Common myeloid progenitor, CD34-positive (primary cell): ENCODE measurements around the gene ANTXR2.
A peak's percentile ranks its signal among the peaks of the same experiment; 100 is the strongest.

ENCODE experiments used
- CTCF ChIA-PET: fragments of 350-600 bp; sonication (Branson Sonifier 250); formaldehyde crosslinking; loops from one replicate; lab custom pipeline; 2021; ENCODE audit warnings: antibody characterized with exemption; lab: Charles Lee
- POLR2A ChIA-PET: fragments of 350-600 bp; sonication (Branson Sonifier 250); formaldehyde crosslinking; loops from one replicate; lab custom pipeline; 2021; ENCODE audit warnings: antibody characterized with exemption; lab: Charles Lee
- DNase-seq, 3 donors: peaks; one replicate each; pipeline versions ENCODE4 v3.0.0 to v3.0.0-alpha.2; 2013
- H3K27ac ChIP-seq, 2 experiments: 1 replicate in 1 of 2; 2 replicates in 1 of 2; pipeline ENCODE4 v1.7.0; 2013; ENCODE audit warnings: inconsistent platforms in 2 of 2, low read length in 2 of 2, mild to moderate bottlenecking in 2 of 2, low read depth in 1 of 2, moderate library complexity in 1 of 2; ENCODE audit not compliant: severe bottlenecking in 2 of 2, insufficient read depth in 1 of 2, poor library complexity in 1 of 2
- H3K27me3 ChIP-seq, 5 experiments: replicated peaks in 2 of 5; 1 replicate in 3 of 5; 2 replicates in 2 of 5; pipeline versions ENCODE4 v1.6.1 to v1.7.0; 2013; ENCODE audit warnings: low read length in 4 of 5, mild to moderate bottlenecking in 2 of 5, moderate library complexity in 2 of 5, inconsistent platforms in 1 of 5; ENCODE audit not compliant: insufficient read depth in 5 of 5, control insufficient read depth in 4 of 5
- H3K36me3 ChIP-seq, 4 experiments: 1 replicate in 2 of 4; 2 replicates in 2 of 4; pipeline versions ENCODE4 v1.6.1 to v1.7.0; 2013; ENCODE audit warnings: low read length in 3 of 4, control low read depth in 1 of 4, mild to moderate bottlenecking in 1 of 4; ENCODE audit not compliant: control insufficient read depth in 4 of 4, insufficient read depth in 4 of 4
- H3K4me1 ChIP-seq, 4 experiments: 1 replicate in 3 of 4; 2 replicates in 1 of 4; pipeline versions ENCODE4 v1.6.1 to v1.7.1; 2013; ENCODE audit warnings: low read length in 3 of 4, mild to moderate bottlenecking in 3 of 4, control low read depth in 1 of 4, inconsistent platforms in 1 of 4, moderate library complexity in 1 of 4; ENCODE audit not compliant: control insufficient read depth in 4 of 4, insufficient read depth in 4 of 4; ENCODE audit errors: control extremely low read depth in 1 of 4
- H3K4me3 ChIP-seq, 7 experiments: 1 replicate in 4 of 7; 2 replicates in 3 of 7; pipeline versions ENCODE4 v1.5.1 to v1.7.0; 2013; ENCODE audit warnings: mild to moderate bottlenecking in 7 of 7, low read length in 6 of 7, moderate library complexity in 6 of 7, inconsistent platforms in 2 of 7, low read depth in 2 of 7, control low read depth in 1 of 7; ENCODE audit not compliant: insufficient read depth in 4 of 7, control insufficient read depth in 1 of 7; ENCODE audit errors: extremely low read depth in 1 of 7
- H3K9me3 ChIP-seq, 5 experiments: 1 replicate in 4 of 5; 2 replicates in 1 of 5; pipeline versions ENCODE4 v1.6.1 to v1.7.1; 2013; ENCODE audit warnings: low read length in 4 of 5, mild to moderate bottlenecking in 2 of 5, inconsistent platforms in 1 of 5, low read depth in 1 of 5, moderate library complexity in 1 of 5; ENCODE audit not compliant: control insufficient read depth in 4 of 5, insufficient read depth in 2 of 5; ENCODE audit errors: control extremely low read depth in 1 of 5
- WGBS: methylation state at CpG from one replicate; pipeline ENCODE4 v1.1.5; 2013; ENCODE audit not compliant: insufficient coverage; 5-methylcytosine and 5-hydroxymethylcytosine counted together

ANTXR2 gene

GRCh38 chr4:80072228-80072743, 743 bp downstream of the ANTXR2 start:
- no peaks in the 10 kb centered on the region for H3K27me3 ChIP-seq
- ChIA-PET CTCF (interaction anchor here (0.8 to 3.9 kb wide), 9 partner anchors 9 to 112 kb away, joined by 3 to 16 read pairs (median 5); no protein-coding TSS in a partner anchor), POLR2A (interaction anchor here (0.9 to 1.7 kb wide), 5 partner anchors 14 to 115 kb away, joined by 3 to 5 read pairs (median 3); no protein-coding TSS in a partner anchor)
- H3K4me1 ChIP-seq: peaks cover 38 to 69% (median 51%) of the 10 kb centered on the region in 4 experiments
- DNase-seq: peak; percentile 25 to 57 (median 38)
- H3K4me3 ChIP-seq: peak overlapping the region; percentile 87 to 98 (median 95)
- H3K9me3 ChIP-seq: no peaks in the 10 kb centered on the region
- 0% methylated on average over 14 of the region's 37 CpGs for WGBS
- H3K27ac ChIP-seq: peak overlapping the region; percentile 92 to 95
- peaks cover 5 to 17% (median 11%) of the 10 kb centered on the region in 4 experiments for H3K36me3 ChIP-seq

GRCh38 chr4:80071604-80072227, 1.3 kb downstream of the ANTXR2 start:
- DNase-seq: peak in 1 of 3 donors; percentile 26
- POLR2A ChIA-PET: interaction anchor here (1.7 kb wide), 3 partner anchors 14 to 114 kb away, joined by 3 to 5 read pairs (median 5); no protein-coding TSS in a partner anchor
- H3K36me3 ChIP-seq: peaks cover 5 to 21% (median 15%) of the 10 kb centered on the region in 4 experiments
- peaks cover 36 to 63% (median 49%) of the 10 kb centered on the region in 4 experiments for H3K4me1 ChIP-seq
- H3K27me3 ChIP-seq: no peaks in the 10 kb centered on the region
- CTCF ChIA-PET: interaction anchor here (0.9 to 3.9 kb wide), 5 partner anchors 10 to 113 kb away, joined by 3 to 16 read pairs (median 5); no protein-coding TSS in a partner anchor
- H3K4me3 ChIP-seq: peak overlapping the region; percentile 87 to 98 (median 95)
- H3K27ac ChIP-seq: peak overlapping the region; percentile 92 to 95
- H3K9me3 ChIP-seq: no peaks in the 10 kb centered on the region
- WGBS: 2% methylated on average over 10 of the region's 15 CpGs

- no peak for DNase-seq
- Histone ChIP-seq H3K36me3 (peaks cover 5 to 28% (median 17%) of the 10 kb centered on the region in 4 experiments), H3K4me1 (peaks cover 30 to 56% (median 42%) of the 10 kb centered on the region in 4 experiments), H3K27ac (peak overlapping the region; percentile 92 to 95), H3K9me3 (no peaks in the 10 kb centered on the region), H3K4me3 (peak overlapping the region in 6 of 7 experiments; percentile 87 to 98 (median 96)), H3K27me3 (no peaks in the 10 kb centered on the region)
- CTCF ChIA-PET: interaction anchor here (0.9 to 3.9 kb wide), 4 partner anchors 11 to 112 kb away, joined by 3 to 16 read pairs (median 6); no protein-coding TSS in a partner anchor
- 41% methylated on average over 3 of the region's 6 CpGs for WGBS
- POLR2A ChIA-PET: interaction anchor here (1.7 kb wide), 1 partner anchor 115 kb away, joined by 5 read pairs; no protein-coding TSS in a partner anchor
Measured at GRCh38 chr4:80070880-80071603, 2.0 kb downstream of the ANTXR2 start.

DNA sequence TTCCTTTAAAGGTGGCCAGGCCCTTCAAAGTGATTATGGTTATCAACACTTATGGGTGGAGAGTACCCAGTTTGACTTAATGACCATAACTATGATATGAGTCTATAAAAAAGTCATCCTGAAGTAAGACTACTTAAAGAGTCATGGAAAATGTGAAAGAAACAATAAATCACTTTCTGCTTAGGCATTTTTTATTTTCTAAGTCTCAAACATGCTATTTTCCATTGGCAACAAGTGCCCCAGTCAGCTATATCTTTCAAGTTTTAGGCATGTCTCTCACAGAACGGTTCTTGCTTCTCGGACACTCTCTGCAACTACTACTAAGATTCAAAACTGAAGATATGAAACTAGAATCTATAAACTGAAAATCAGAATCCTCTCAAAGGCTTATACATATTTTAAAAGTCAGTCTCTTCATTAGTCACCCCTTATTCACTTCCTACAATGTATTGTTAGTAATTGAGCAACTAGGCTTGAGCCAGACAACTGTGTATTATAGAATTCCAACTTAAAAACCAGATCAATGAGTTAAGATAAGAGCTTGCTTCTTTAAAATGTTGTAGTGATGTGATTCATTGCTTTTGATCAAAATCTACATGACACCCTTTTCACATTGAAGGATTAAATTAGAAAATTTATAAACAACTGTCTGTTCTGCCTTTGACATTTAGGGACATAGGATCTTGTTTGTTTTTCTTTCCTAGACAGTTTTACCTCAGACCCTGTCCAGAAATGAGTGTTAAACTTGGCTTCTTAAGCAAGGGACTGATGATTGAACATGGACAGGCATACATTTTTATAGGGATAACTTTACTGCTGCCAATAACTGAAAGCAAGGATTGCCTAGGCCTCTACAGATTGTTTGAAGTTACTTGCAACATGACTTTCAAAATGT, 2.9 kb downstream of the ANTXR2 start:
- H3K27me3 ChIP-seq: no peaks in the 10 kb centered on the region
- peak overlapping the region in 1 of 2 experiments; percentile 95 for H3K27ac ChIP-seq
- H3K36me3 ChIP-seq: peaks cover 8 to 37% (median 21%) of the 10 kb centered on the region in 4 experiments
- WGBS: 96% methylated on average over 2 of the region's 2 CpGs
- peak overlapping the region in 6 of 7 experiments; percentile 87 to 98 (median 96) for H3K4me3 ChIP-seq
- CTCF ChIA-PET: interaction anchor here (1.2 to 1.7 kb wide), 2 partner anchors 10 to 102 kb away, joined by 3 to 6 read pairs; no protein-coding TSS in a partner anchor
- POLR2A ChIA-PET: no interaction called here
- no peak for DNase-seq
- H3K9me3 ChIP-seq: no peaks in the 10 kb centered on the region
- peaks cover 28 to 47% (median 34%) of the 10 kb centered on the region in 4 experiments for H3K4me1 ChIP-seq

GRCh38 chr4:80069108-80069836, 3.8 kb downstream of the ANTXR2 start:
- peak overlapping the region in 1 of 2 experiments; percentile 95 for H3K27ac ChIP-seq
- H3K9me3 ChIP-seq: no peaks in the 10 kb centered on the region
- peaks cover 23 to 39% (median 27%) of the 10 kb centered on the region in 4 experiments for H3K4me1 ChIP-seq
- ChIA-PET CTCF (interaction anchor here (1.2 to 1.7 kb wide), 2 partner anchors 9 to 103 kb away, joined by 3 to 6 read pairs; no protein-coding TSS in a partner anchor), POLR2A (no interaction called here)
- H3K36me3 ChIP-seq: peaks cover 13 to 44% (median 26%) of the 10 kb centered on the region in 4 experiments
- DNase-seq: no peak
- no peaks in the 10 kb centered on the region for H3K27me3 ChIP-seq
- peak overlapping the region in 1 of 7 experiments; percentile 92 for H3K4me3 ChIP-seq
- WGBS: 100% methylated on average over 2 of the region's 5 CpGs
